HG03060 (cell line): ENCODE results near the gene FASTKD1.

Experiments used
- ATAC-seq: cut with Tn5 transposase; IDR thresholded peaks from one replicate; pipeline ENCODE4 v1.9.1; 2021; ENCODE audit warnings: low read depth, moderate number of reproducible peaks; ENCODE audit not compliant: unreplicated experiment

The FASTKD1 gene

GRCh38 chr2:169509955-169510354, 63.7 kb downstream of the FASTKD1 start:
- no peak for ATAC-seq

- no peak for ATAC-seq
Observed at GRCh38 chr2:169509298-169509885, 64.3 kb downstream of the FASTKD1 start, which contains the start of gene KLHL41. Gene KLHL41, plus strand, starts transcription at chr2:169509702. Its CDS starts 77 bp downstream, at chr2:169509779.

- ATAC-seq: no peak
Observed at GRCh38 chr2:169507698-169508097, 66.0 kb downstream of the FASTKD1 start.

GRCh38 chr2:169504651-169505050, 69.0 kb downstream of the FASTKD1 start:
- ATAC-seq: no peak

- ATAC-seq: no peak
Observed at GRCh38 chr2:169495310-169495928, 78.2 kb downstream of the FASTKD1 start.

- no peak for ATAC-seq
Observed at GRCh38 chr2:169493360-169493759, 80.3 kb downstream of the FASTKD1 start.

GRCh38 chr2:169491378-169491777, 82.3 kb downstream of the FASTKD1 start:
- ATAC-seq: no peak

- ATAC-seq: no peak
Observed at GRCh38 chr2:169490834-169491233, 82.8 kb downstream of the FASTKD1 start.

- no peak for ATAC-seq
Observed at GRCh38 chr2:169486487-169486886, 87.2 kb downstream of the FASTKD1 start.

- no peak for ATAC-seq
Observed at GRCh38 chr2:169485650-169486138, 88.0 kb downstream of the FASTKD1 start.

- ATAC-seq: no peak
Observed at GRCh38 chr2:169480079-169480465, 93.6 kb downstream of the FASTKD1 start.
